H1 (cell line): ENCODE data around the gene DPEP3. TPM values are rescaled to one million over a fixed set of nuclear protein-coding genes. Genes with fewer than 3 reads are reported as not detected.

Source experiments
- CTCF ChIA-PET: fragments of 300-600 bp; sonication (Branson Sonifier 250); formaldehyde crosslinking; loops from one replicate; lab custom pipeline; 2021; ENCODE audit not compliant: partially characterized antibody; lab: Charles Lee
- POLR2A ChIA-PET: fragments of 300-600 bp; sonication (Branson Sonifier 250); formaldehyde crosslinking; loops from one replicate; lab custom pipeline; 2021; ENCODE audit warnings: inconsistent platforms; ENCODE audit not compliant: partially characterized antibody; lab: Charles Lee
- DNase-seq, 2 experiments: peaks; one replicate each; pipeline versions ENCODE4 v3.0.0 to v3.0.0-alpha.2; 2010 to 2022; ENCODE audit warnings: low spot score in 2 of 2, low read depth in 1 of 2, mixed read lengths in 1 of 2
- FAIRE-seq: peaks from 2 replicates; lab custom pipeline; 2011; peaks lifted over from hg19 to GRCh38; lab: Jason Lieb, UNC
- H2AFZ ChIP-seq: 2 replicates; pipeline ENCODE4 v1.8.1; 2012; ENCODE audit warnings: low read length, inconsistent platforms
- H2AK5ac ChIP-seq: 2 replicates; pipeline ENCODE4 v1.6.1; 2013; ENCODE audit warnings: low read depth, low read length
- H2BK120ac ChIP-seq: replicated peaks from 2 replicates; pipeline ENCODE3; 2013; ENCODE audit warnings: low read depth, low read length, inconsistent platforms
- H2BK12ac ChIP-seq: 2 replicates; pipeline ENCODE4 v1.6.1; 2013; ENCODE audit warnings: low read depth, low read length
- H2BK15ac ChIP-seq: 2 replicates; pipeline ENCODE4 v1.6.1; 2013; ENCODE audit warnings: low read length
- H2BK20ac ChIP-seq: 2 replicates; pipeline ENCODE4 v1.6.1; 2013; ENCODE audit warnings: low read length
- H2BK5ac ChIP-seq: 2 replicates; pipeline ENCODE4 v1.6.1; 2013; ENCODE audit warnings: low read depth, low read length
- H3K14ac ChIP-seq: 2 replicates; pipeline ENCODE4 v1.6.1; 2013; ENCODE audit warnings: inconsistent platforms; ENCODE audit not compliant: insufficient read length
- H3K18ac ChIP-seq: 2 replicates; pipeline ENCODE4 v1.6.1; 2013; ENCODE audit warnings: low read length; ENCODE audit errors: extremely low read depth
- H3K23ac ChIP-seq: 2 replicates; pipeline ENCODE4 v1.6.1; 2013; ENCODE audit warnings: inconsistent platforms; ENCODE audit not compliant: insufficient read length
- H3K23me2 ChIP-seq: 2 replicates; pipeline ENCODE4 v1.6.1; 2013; ENCODE audit warnings: low read depth, low read length
- H3K27ac ChIP-seq: 2 replicates; pipeline ENCODE4 v1.6.1; 2011; ENCODE audit warnings: low read depth, low read length, inconsistent platforms
- H3K27me3 ChIP-seq, 4 experiments: replicated peaks in 1 of 4; 1 replicate in 1 of 4; 2 replicates in 3 of 4; pipeline versions ENCODE4 v1.6.1 to v1.8.1; 2011 to 2013; ENCODE audit warnings: low read length in 3 of 4, mild to moderate bottlenecking in 3 of 4, inconsistent platforms in 2 of 4, mixed read lengths in 2 of 4, moderate library complexity in 1 of 4; ENCODE audit not compliant: control insufficient read depth in 3 of 4, insufficient read depth in 3 of 4; ENCODE audit errors: extremely low read depth in 1 of 4
- H3K36me3 ChIP-seq, 4 experiments: 2 replicates each; pipeline versions ENCODE4 v1.6.1 to v1.8.1; 2011 to 2013; ENCODE audit warnings: mild to moderate bottlenecking in 4 of 4, low read length in 3 of 4, moderate library complexity in 2 of 4, control low read depth in 1 of 4, inconsistent platforms in 1 of 4; ENCODE audit not compliant: insufficient read depth in 4 of 4, control insufficient read depth in 2 of 4
- H3K4ac ChIP-seq: replicated peaks from 2 replicates; pipeline ENCODE3; 2013; ENCODE audit warnings: low read length, low read depth, mixed read lengths, inconsistent platforms; ENCODE audit not compliant: insufficient read length
- H3K4me1 ChIP-seq, 4 experiments: replicated peaks in 1 of 4; 1 replicate in 1 of 4; 2 replicates in 3 of 4; pipeline versions ENCODE4 v1.6.1 to v1.8.1; 2011 to 2013; ENCODE audit warnings: low read length in 3 of 4, inconsistent platforms in 2 of 4, mixed read lengths in 1 of 4; ENCODE audit not compliant: insufficient read depth in 4 of 4, control insufficient read depth in 3 of 4
- H3K4me2 ChIP-seq, 2 experiments: 2 replicates each; pipeline versions ENCODE4 v1.6.1 to v1.8.1; 2011 to 2013; ENCODE audit warnings: low read depth in 2 of 2, low read length in 2 of 2, control low read depth in 1 of 2, inconsistent platforms in 1 of 2, mild to moderate bottlenecking in 1 of 2; ENCODE audit not compliant: insufficient read depth in 1 of 2
- H3K4me3 ChIP-seq, 4 experiments: fragments of 200-600, 300-600 bp in 1 of 4; sonication (generic), shearing (Covaris generic), sonication (Bioruptor Twin) in 1 of 4; 2 replicates each; pipeline versions ENCODE4 v1.5.1 to v1.8.1; 2011 to 2016; ENCODE audit warnings: low read length in 4 of 4, low read depth in 3 of 4, control low read depth in 2 of 4, inconsistent platforms in 2 of 4, mild to moderate bottlenecking in 2 of 4, mixed read lengths in 1 of 4, moderate library complexity in 1 of 4; ENCODE audit not compliant: insufficient read depth in 2 of 4; ENCODE audit errors: extremely low read depth in 1 of 4
- H3K56ac ChIP-seq: replicated peaks from 2 replicates; pipeline ENCODE3; 2013; ENCODE audit warnings: low read depth, mild to moderate bottlenecking, mixed read lengths, low read length, inconsistent platforms; ENCODE audit not compliant: insufficient read length
- H3K79me1 ChIP-seq: 2 replicates; pipeline ENCODE4 v1.6.1; 2013; ENCODE audit warnings: low read depth, low read length, control low read depth
- H3K79me2 ChIP-seq, 2 experiments: 2 replicates each; pipeline versions ENCODE4 v1.6.1 to v1.8.1; 2012 to 2013; ENCODE audit warnings: low read length in 2 of 2, mild to moderate bottlenecking in 2 of 2, inconsistent platforms in 1 of 2; ENCODE audit not compliant: insufficient read depth in 2 of 2, control insufficient read depth in 1 of 2
- H3K9ac ChIP-seq, 4 experiments: replicated peaks in 1 of 4; 1 replicate in 1 of 4; 2 replicates in 3 of 4; pipeline versions ENCODE4 v1.6.1 to v1.8.1; 2011 to 2013; ENCODE audit warnings: low read depth in 3 of 4, low read length in 3 of 4, control low read depth in 2 of 4, mild to moderate bottlenecking in 2 of 4, moderate library complexity in 2 of 4, inconsistent platforms in 1 of 4; ENCODE audit errors: extremely low read depth in 1 of 4
- H3K9me3 ChIP-seq, 2 experiments: 2 replicates each; pipeline versions ENCODE4 v1.6.1 to v1.8.1; 2012 to 2013; ENCODE audit warnings: mild to moderate bottlenecking in 2 of 2, moderate library complexity in 2 of 2, control low read depth in 1 of 2, inconsistent platforms in 1 of 2, low read depth in 1 of 2, low read length in 1 of 2, mixed read lengths in 1 of 2; ENCODE audit not compliant: insufficient read depth in 2 of 2
- H4K20me1 ChIP-seq, 2 experiments: replicated peaks in 1 of 2; 2 replicates each; pipeline versions ENCODE3 to v1.8.1; 2011 to 2013; ENCODE audit warnings: inconsistent platforms in 2 of 2, low read length in 2 of 2, mild to moderate bottlenecking in 1 of 2; ENCODE audit not compliant: insufficient read depth in 2 of 2, control insufficient read depth in 1 of 2
- H4K5ac ChIP-seq: 2 replicates; pipeline ENCODE4 v1.6.1; 2013; ENCODE audit warnings: low read length, low read depth, mixed read lengths, inconsistent platforms; ENCODE audit not compliant: insufficient read length
- H4K8ac ChIP-seq: 2 replicates; pipeline ENCODE4 v1.8.0; 2013; ENCODE audit warnings: mild to moderate bottlenecking, moderate library complexity, low read length, inconsistent platforms; ENCODE audit not compliant: insufficient read depth; ENCODE audit errors: extremely low read depth
- H4K91ac ChIP-seq: replicated peaks from 2 replicates; pipeline ENCODE3; 2013; ENCODE audit warnings: low read length, mixed read lengths, inconsistent platforms; ENCODE audit not compliant: insufficient read length
- JUN ChIP-seq: IDR thresholded peaks from 2 replicates; pipeline ENCODE4 v1.6.1; 2011; ENCODE audit warnings: low read depth, mild to moderate bottlenecking, improper control_type of control experiment, low read length
- POLR2A ChIP-seq, 2 experiments: IDR thresholded peaks; 1 replicate in 1 of 2; 2 replicates in 1 of 2; pipeline ENCODE4 v1.6.1; 2011; ENCODE audit warnings: low read depth in 2 of 2, low read length in 2 of 2, mild to moderate bottlenecking in 2 of 2; ENCODE audit errors: control extremely low read depth in 1 of 2
- POLR2AphosphoS5 ChIP-seq: IDR thresholded peaks from 2 replicates; pipeline ENCODE4 v1.6.1; 2011; ENCODE audit warnings: low read depth, low read length
- RNF2 ChIP-seq: fragments of 200-900, 300-1000 bp; sonication (generic); IDR thresholded peaks from 2 replicates; pipeline ENCODE4 v1.7.1; 2016; ENCODE audit warnings: borderline replicate concordance, low read depth, mild to moderate bottlenecking, antibody characterized with exemption, low read length; ENCODE audit not compliant: poor library complexity, severe bottlenecking; ENCODE audit errors: missing control alignments
- RXRA ChIP-seq: IDR thresholded peaks from 2 replicates; pipeline ENCODE4 v1.6.1; 2011; ENCODE audit warnings: low read depth, mild to moderate bottlenecking, low read length, moderate library complexity; ENCODE audit not compliant: insufficient read depth
- SIX5 ChIP-seq: IDR thresholded peaks from 2 replicates; pipeline ENCODE4 v1.6.1; 2011; ENCODE audit warnings: mild to moderate bottlenecking, low read depth, low read length
- SUZ12 ChIP-seq: fragments of 200-600 bp; sonication (generic); IDR thresholded peaks from 2 replicates; pipeline ENCODE4 v1.6.1; 2012; ENCODE audit warnings: mild to moderate bottlenecking, inconsistent platforms, low read length, moderate library complexity, mixed read lengths
- WGBS, 2 experiments: shearing (Covaris generic) in 1 of 2; methylation state at CpG; one replicate each; pipeline versions ENCODE4 v1.1.6 to v1.1.7; 2013 to 2015; ENCODE audit warnings: low lambda C conversion rate in 2 of 2, mixed read lengths in 2 of 2, inconsistent platforms in 1 of 2, low coverage in 1 of 2, missing lambda C conversion rate in 1 of 2; ENCODE audit not compliant: insufficient replicate concordance in 2 of 2, insufficient coverage in 1 of 2, insufficient read length in 1 of 2; ENCODE audit errors: extremely low coverage in 1 of 2, missing lambda C conversion rate in 1 of 2; 5-methylcytosine and 5-hydroxymethylcytosine counted together
- polyA plus RNA-seq, 7 experiments: library from polyadenylated mRNA; depleted of rRNA in 3 of 7; stranded (reverse) in 5 of 7; unstranded in 2 of 7; fragments of >200 nt in 5 of 7; fragments of 200-250 nt in 2 of 7; gene quantifications; 1 replicate in 5 of 7; 2 replicates in 1 of 7; 4 replicates in 1 of 7; pipeline versions ENCODE4 v1.2.1 to v1.2.3, GENCODE V29; 2011 to 2013; ENCODE audit warnings: missing spikeins in 2 of 7, mixed read lengths in 2 of 7
- total RNA-seq: library from RNA; stranded (reverse); fragmentation: NEBNext Ultra II Directional; extraction: Animal tissue kit (Norgen Biotek cat#: 25700); gene quantifications from 2 replicates; pipeline ENCODE4 v1.2.1, GENCODE V29; 2021

Gene DPEP3
- total and polyA plus RNA-seq, 2 of the 8 experiments (the other 6 are each of a cell fraction or from before 2014, with no cell fraction given), result 6.5 to 9.9 TPM

- WGBS, 2 experiments, result 75% methylated on average over 2 of the region's 2 CpGs; no CpG with 5 or more reads in 1 of the 2 experiments
- Histone ChIP-seq H2BK5ac (no peak overlapping the region), H3K23ac (no peak overlapping the region), H2BK15ac (0 out of 2 replicates have a peak overlapping the region, but pooled peaks have one; percentile 88), H3K14ac (no peak overlapping the region), H2BK120ac (no peak overlapping the region), H2BK20ac (no peak overlapping the region), H2AK5ac (no peak overlapping the region), H3K56ac (no peak overlapping the region), H3K79me2 (no peaks in the 10 kb centered on the region), H3K9me3 (no peaks in the 10 kb centered on the region), H3K4me2 (no peak overlapping the region), H2BK12ac (no peak overlapping the region), H3K36me3 (no peaks in the 10 kb centered on the region), H3K4ac (no peak overlapping the region), H3K18ac (no peak overlapping the region), H4K5ac (no peak overlapping the region), H3K79me1 (no peaks in the 10 kb centered on the region; the same call in 1 of the 2 replicates), H4K91ac (no peak overlapping the region), H3K9ac (no peak overlapping the region), H3K27ac (no peak overlapping the region), H2AFZ (no peak overlapping the region), H3K4me1 (no peaks in the 10 kb centered on the region), H3K23me2 (no peaks in the 10 kb centered on the region), H4K20me1 (no peaks in the 10 kb centered on the region), H3K4me3 (no peak overlapping the region), H4K8ac (no peak overlapping the region), H3K27me3 (no peaks in the 10 kb centered on the region)
- ChIA-PET CTCF (interaction anchor here (2.0 kb wide), 1 partner anchor 19 kb away, joined by 9 read pairs; the partner anchor contains the start of gene DPEP3), POLR2A (no interaction called here)
- no peak for FAIRE-seq
- TF ChIP-seq RXRA, result no peak
- TF ChIP-seq POLR2AphosphoS5, result no peak
- no peak for TF ChIP-seq RNF2
- TF ChIP-seq JUN, result no peak
- TF ChIP-seq SUZ12, result no peak
- TF ChIP-seq SIX5, result no peak
- no peak for TF ChIP-seq POLR2A (IDR thresholded peaks at IDR 0.05; ENCODE audit: control extremely low read depth in 1 of 2, low read depth in 2 of 2, low read length in 2 of 2)
- no peak for DNase-seq
Measured at GRCh38 chr16:67999985-68000384, 19.7 kb upstream of the DPEP3 start.
